Fibroblast of lung (primary cell): ENCODE results near the gene CACNB2. TPM values are rescaled to one million over a fixed set of nuclear protein-coding genes. Genes with fewer than 3 reads are reported as not detected.

ENCODE experiments used
- DNase-seq, 2 donors: peaks; one replicate each; pipeline versions ENCODE4 v3.0.0 to v3.0.0-alpha.2; 2010; ENCODE audit warnings: low read depth in 2 of 2
- H2AFZ ChIP-seq: 2 replicates; pipeline ENCODE4 v1.5.1; 2012; ENCODE audit warnings: low read length, control low read depth, inconsistent platforms
- H3K27ac ChIP-seq: 2 replicates; pipeline ENCODE4 v1.5.1; 2011; ENCODE audit warnings: low read length, control low read depth; ENCODE audit not compliant: insufficient read depth
- H3K27me3 ChIP-seq: 2 replicates; pipeline ENCODE4 v1.5.1; 2011; ENCODE audit warnings: mild to moderate bottlenecking, low read length; ENCODE audit not compliant: control insufficient read depth, insufficient read depth
- H3K36me3 ChIP-seq: 2 replicates; pipeline ENCODE4 v1.5.1; 2011; ENCODE audit warnings: low read length; ENCODE audit not compliant: control insufficient read depth, insufficient read depth
- H3K4me1 ChIP-seq: 2 replicates; pipeline ENCODE4 v1.5.1; 2011; ENCODE audit warnings: low read length; ENCODE audit not compliant: control insufficient read depth, insufficient read depth; ENCODE audit errors: extremely low read depth
- H3K4me2 ChIP-seq: 2 replicates; pipeline ENCODE4 v1.5.1; 2011; ENCODE audit warnings: low read length, control low read depth; ENCODE audit not compliant: insufficient read depth; ENCODE audit errors: extremely low read depth
- H3K4me3 ChIP-seq, 4 experiments: fragments of 200-600 bp in 1 of 4; sonication (generic) in 1 of 4; replicated peaks in 1 of 4; 2 replicates each; pipeline ENCODE4 v1.5.1; 2011 to 2016; ENCODE audit warnings: low read length in 4 of 4, low read depth in 3 of 4, mild to moderate bottlenecking in 3 of 4, control low read depth in 2 of 4, inconsistent platforms in 1 of 4, mixed read lengths in 1 of 4; ENCODE audit not compliant: insufficient read depth in 1 of 4; ENCODE audit errors: control extremely low read depth in 1 of 4
- H3K79me2 ChIP-seq: 2 replicates; pipeline ENCODE4 v1.5.1; 2012; ENCODE audit warnings: mild to moderate bottlenecking, low read length, inconsistent platforms; ENCODE audit not compliant: control insufficient read depth, insufficient read depth
- H3K9ac ChIP-seq: 2 replicates; pipeline ENCODE4 v1.5.1; 2011; ENCODE audit warnings: mild to moderate bottlenecking, low read length, control low read depth; ENCODE audit not compliant: insufficient read depth
- H3K9me3 ChIP-seq: 2 replicates; pipeline ENCODE4 v1.5.1; 2012; ENCODE audit warnings: low read depth, low read length; ENCODE audit not compliant: control insufficient read depth, insufficient read depth
- H4K20me1 ChIP-seq: 2 replicates; pipeline ENCODE4 v1.5.1; 2011; ENCODE audit warnings: low read length; ENCODE audit not compliant: control insufficient read depth, insufficient read depth; ENCODE audit errors: extremely low read depth
- CTCF ChIP-seq, 2 donors: IDR thresholded peaks in 1 of 2; conservative IDR thresholded peaks in 1 of 2; 1 replicate in 1 of 2; 2 replicates in 1 of 2; pipeline ENCODE4 v1.5.1; 2011 to 2012; ENCODE audit warnings: low read length in 2 of 2, control low read depth in 1 of 2, inconsistent platforms in 1 of 2, low read depth in 1 of 2, mild to moderate bottlenecking in 1 of 2
- EZH2 ChIP-seq: IDR thresholded peaks from 2 replicates; pipeline ENCODE4 v1.5.1; 2012; ENCODE audit warnings: low read length, control low read depth, mild to moderate bottlenecking; ENCODE audit errors: missing control alignments
- polyA plus RNA-seq, 2 donors: library from polyadenylated mRNA; depleted of rRNA in 1 of 2; stranded (reverse) in 1 of 2; unstranded in 1 of 2; fragments of >200 nt; gene quantifications; 2 replicates each; pipeline ENCODE4 v1.2.1, GENCODE V29; 2011 to 2012; ENCODE audit warnings: missing spikeins in 1 of 2
- total RNA-seq: library from RNA; depleted of rRNA; stranded (reverse); fragments of >200 nt; gene quantifications from 2 replicates; pipeline ENCODE4 v1.2.1, GENCODE V29; 2014

Gene CACNB2
- total and polyA plus RNA-seq, 2 donors (not counting 1 experiment from before 2014, with no cell fraction given): 0.66 to 0.70 TPM

- H3K4me1 ChIP-seq: no peaks in the 10 kb centered on the region
- H3K9me3 ChIP-seq: no peaks in the 10 kb centered on the region
- H3K4me2 ChIP-seq: no peak overlapping the region
- no peak overlapping the region for H3K4me3 ChIP-seq
- no peak overlapping the region for H3K9ac ChIP-seq
- DNase-seq: no peak
- H2AFZ ChIP-seq: no peak overlapping the region
- H3K27ac ChIP-seq: no peak overlapping the region
- no peaks in the 10 kb centered on the region for H3K36me3 ChIP-seq
- no peaks in the 10 kb centered on the region for H3K27me3 ChIP-seq
- TF ChIP-seq CTCF (conservative IDR thresholded peaks at IDR 0.05 in 1 of 2, IDR thresholded peaks at IDR 0.05 in 1 of 2; ENCODE audit: low read depth in 1 of 2, low read length in 2 of 2) (no peak), EZH2 (no peak)
- no peaks in the 10 kb centered on the region for H3K79me2 ChIP-seq
- H4K20me1 ChIP-seq: no peaks in the 10 kb centered on the region
These were observed 203.3 kb downstream of the CACNB2 start for GRCh38 chr10:18343573-18343972.

- no peak for TF ChIP-seq EZH2
- no peak for TF ChIP-seq CTCF (conservative IDR thresholded peaks at IDR 0.05 in 1 of 2, IDR thresholded peaks at IDR 0.05 in 1 of 2; ENCODE audit: low read depth in 1 of 2, low read length in 2 of 2)
These were observed 205.1 kb downstream of the CACNB2 start for GRCh38 chr10:18345308-18345707.

GRCh38 chr10:18350340-18350739, 210.1 kb downstream of the CACNB2 start:
- H3K4me1 ChIP-seq: no peaks in the 10 kb centered on the region
- H3K4me2 ChIP-seq: no peak overlapping the region
- no peaks in the 10 kb centered on the region for H3K79me2 ChIP-seq
- no peaks in the 10 kb centered on the region for H3K9me3 ChIP-seq
- H3K27ac ChIP-seq: no peak overlapping the region
- no peaks in the 10 kb centered on the region for H3K27me3 ChIP-seq
- H2AFZ ChIP-seq: no peak overlapping the region
- no peaks in the 10 kb centered on the region for H3K36me3 ChIP-seq
- no peak for TF ChIP-seq CTCF (conservative IDR thresholded peaks at IDR 0.05 in 1 of 2, IDR thresholded peaks at IDR 0.05 in 1 of 2; ENCODE audit: low read depth in 1 of 2, low read length in 2 of 2)
- no peak for TF ChIP-seq EZH2
- H3K4me3 ChIP-seq: no peak overlapping the region
- no peak for DNase-seq
- no peaks in the 10 kb centered on the region for H4K20me1 ChIP-seq
- H3K9ac ChIP-seq: no peak overlapping the region

More at GRCh38 chr10:18345308-18345707, 205.1 kb downstream of the CACNB2 start:
- H3K4me1 ChIP-seq: no peaks in the 10 kb centered on the region
- no peak overlapping the region for H3K4me2 ChIP-seq
- no peaks in the 10 kb centered on the region for H3K79me2 ChIP-seq
- H3K27ac ChIP-seq: no peak overlapping the region
- H3K36me3 ChIP-seq: no peaks in the 10 kb centered on the region
- no peak overlapping the region for H3K4me3 ChIP-seq
- H3K9me3 ChIP-seq: no peaks in the 10 kb centered on the region
- H3K9ac ChIP-seq: no peak overlapping the region
- no peaks in the 10 kb centered on the region for H4K20me1 ChIP-seq
- no peaks in the 10 kb centered on the region for H3K27me3 ChIP-seq
- H2AFZ ChIP-seq: no peak overlapping the region
- DNase-seq: no peak
